HG03575 (cell line): Measurements from ENCODE around the gene GNG8.

Experiments used
- ATAC-seq: cut with Tn5 transposase; IDR thresholded peaks from one replicate; pipeline ENCODE4 v1.9.1; 2021; ENCODE audit not compliant: unreplicated experiment, insufficient number of reproducible peaks, low FRiP score; ENCODE audit errors: extremely low read depth

Gene GNG8

DNA sequence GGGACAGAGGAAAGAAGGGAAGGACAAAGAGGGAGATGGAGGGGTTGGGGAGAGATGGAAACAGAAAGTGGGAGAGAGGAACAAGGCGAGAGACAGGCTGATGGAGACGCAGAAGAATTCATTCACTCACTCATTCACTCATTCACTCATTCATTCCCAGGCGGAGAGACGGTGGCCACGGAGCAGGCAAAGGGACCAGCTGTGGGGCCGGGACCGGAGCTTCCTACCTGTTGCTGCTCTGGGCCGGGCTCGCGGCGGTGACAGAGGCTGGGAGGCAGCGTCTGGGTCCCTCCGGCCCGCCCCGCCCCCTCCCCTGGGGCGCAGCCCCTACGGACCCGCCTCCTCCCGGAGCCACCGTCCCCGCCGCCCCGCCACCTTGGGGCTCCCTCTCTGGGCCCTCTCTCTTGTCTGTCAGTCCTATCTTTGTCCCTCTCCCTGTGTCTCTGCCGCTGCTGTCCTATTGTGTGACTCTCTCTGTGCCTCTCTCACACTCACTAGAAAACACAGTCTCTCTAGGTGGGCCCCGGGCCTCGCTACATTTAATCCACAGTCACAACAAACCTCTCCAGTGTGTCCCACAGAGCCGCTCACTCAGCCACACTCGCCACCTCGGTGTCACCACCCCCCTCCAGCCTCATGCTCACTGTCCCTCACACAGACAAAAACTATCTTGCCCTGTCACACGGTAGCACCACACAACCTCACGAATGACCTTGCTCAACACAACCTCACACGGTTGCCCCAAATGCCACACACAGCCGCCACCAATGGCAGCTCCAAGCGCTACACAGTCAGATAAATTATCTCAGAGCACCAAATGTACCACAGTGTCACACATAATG, at the start of gene GNG8:
TSS of gene GNG8 (minus strand) at position 283 of the 842 bp plus-strand sequence. CDS start 1,520 bp downstream, outside the sequence.
- ATAC-seq = no peak

DNA sequence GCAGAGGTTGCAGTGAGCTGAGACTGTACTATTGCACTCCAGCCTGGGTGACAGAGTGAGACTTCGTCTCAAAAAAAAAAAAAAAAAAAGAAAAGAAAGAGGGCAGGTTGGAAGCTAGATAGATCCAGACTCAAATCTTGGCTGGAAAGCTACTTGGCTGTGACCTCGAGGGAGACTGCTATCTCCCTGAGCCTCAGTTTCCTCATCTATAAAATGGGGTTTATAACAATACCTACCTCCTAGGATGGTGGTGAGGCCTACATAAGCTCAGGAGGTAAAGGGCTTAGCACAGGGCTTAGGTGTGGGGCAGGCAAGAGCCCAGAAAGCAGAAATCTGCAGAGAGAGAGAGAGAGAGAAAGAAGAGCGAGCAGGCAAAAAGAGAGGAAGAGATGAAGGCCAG, 49.2 kb upstream of the GNG8 start:
- no peak for ATAC-seq

DNA sequence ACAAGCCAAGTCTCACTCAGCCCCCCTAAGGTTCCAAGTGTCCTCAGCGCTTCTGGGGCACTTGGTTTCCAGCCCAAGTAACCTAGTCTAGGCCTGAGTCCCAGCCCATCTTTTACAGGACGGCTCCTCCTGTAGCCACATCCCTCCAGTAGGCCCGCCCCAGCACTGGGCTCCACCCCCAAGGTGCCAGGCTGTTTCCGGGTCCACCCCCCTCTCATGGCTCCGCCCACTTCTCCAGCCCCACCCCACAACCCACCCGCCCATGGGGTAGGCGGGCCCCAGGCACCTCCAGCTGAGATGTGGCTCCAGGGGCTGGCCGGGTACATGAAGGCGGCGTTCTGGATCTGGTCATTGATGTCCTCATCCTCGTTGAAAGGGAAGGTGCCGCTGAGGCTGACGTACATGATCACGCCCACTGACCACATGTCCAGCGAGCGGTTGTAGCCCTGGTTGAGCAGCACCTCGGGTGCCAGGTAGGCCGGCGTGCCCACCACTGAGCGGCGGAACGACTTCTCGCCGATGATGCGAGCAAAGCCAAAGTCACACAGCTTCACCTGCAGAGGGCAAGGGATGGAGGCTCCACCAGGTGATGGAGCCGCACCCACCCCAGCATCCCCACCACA, 42.2 kb upstream of the GNG8 start:
- no peak for ATAC-seq

DNA sequence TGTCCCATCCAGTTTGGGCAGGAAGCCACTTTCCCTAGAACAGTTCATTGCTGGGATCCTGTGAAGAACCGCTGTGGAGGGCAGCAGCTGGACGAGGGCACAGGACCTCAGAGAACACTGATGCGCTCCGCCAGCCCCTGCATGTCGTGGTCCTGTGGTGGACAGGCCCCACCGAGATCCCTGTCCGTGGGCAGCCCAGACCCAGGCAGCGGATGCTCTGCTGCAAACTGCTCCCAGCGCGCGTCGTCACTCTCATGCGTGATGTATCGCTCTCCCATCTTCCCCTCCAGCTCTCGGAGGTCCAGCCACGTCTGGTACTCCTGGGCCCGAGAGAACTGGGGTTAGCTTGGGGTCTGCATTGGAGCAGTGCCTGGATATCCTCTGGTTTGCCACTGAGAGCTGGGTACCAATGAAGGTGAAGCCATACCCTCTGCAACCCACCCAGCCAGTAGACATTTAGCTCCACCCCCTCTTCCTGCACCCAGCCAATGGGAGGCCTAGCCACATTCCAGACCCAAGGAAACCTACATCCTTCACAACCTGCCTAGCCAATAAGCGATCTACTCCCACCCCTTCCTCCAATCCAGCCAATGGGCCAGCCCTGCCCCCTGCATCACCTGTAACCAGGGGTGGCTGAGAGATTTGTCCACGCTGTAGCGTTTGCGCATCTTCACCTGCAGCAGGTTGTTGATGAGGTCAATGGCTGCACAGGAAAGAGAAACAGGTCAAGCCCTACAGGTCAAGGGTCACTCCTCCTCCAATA, 38.6 kb upstream of the GNG8 start:
- no peak for ATAC-seq

DNA sequence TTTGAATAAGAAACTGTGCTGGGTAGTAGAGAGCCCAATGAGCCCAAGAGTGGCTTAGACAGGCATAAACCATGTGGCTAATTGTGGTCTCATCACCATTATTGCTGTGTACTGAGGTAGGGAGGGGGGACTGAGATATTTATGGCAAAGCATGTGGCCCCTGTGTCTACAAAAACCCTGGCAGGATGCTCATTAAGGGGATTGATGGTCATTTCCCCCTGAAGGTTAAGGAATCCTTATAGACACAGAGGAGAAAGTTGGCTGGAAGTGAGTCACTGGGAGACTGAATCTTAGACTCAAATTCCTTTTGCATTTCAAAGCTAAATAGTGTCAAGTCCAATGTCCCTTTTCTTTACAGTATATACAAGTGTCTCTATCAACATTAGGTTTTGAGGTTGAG, 34.8 kb upstream of the GNG8 start:
- ATAC-seq = no peak

DNA sequence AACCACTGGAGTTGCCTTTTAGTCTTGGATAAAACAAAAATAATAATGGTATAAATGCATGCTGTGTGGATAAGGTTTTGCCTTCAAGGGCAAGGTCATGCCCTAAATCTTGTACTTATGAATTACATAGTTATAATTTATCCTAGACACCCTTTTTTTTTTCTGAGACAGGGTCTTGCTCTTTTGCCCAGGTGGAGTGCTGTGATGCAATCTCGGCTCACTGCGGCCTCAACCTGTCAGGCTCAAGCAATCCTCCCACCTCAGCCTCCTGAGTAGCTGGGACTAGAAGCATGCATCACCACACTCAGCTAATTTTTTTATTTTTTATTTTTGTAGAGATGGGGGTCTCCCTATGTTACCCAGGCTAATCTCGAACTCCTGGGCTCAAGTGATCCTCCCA, 32.7 kb upstream of the GNG8 start:
- ATAC-seq = no peak

DNA sequence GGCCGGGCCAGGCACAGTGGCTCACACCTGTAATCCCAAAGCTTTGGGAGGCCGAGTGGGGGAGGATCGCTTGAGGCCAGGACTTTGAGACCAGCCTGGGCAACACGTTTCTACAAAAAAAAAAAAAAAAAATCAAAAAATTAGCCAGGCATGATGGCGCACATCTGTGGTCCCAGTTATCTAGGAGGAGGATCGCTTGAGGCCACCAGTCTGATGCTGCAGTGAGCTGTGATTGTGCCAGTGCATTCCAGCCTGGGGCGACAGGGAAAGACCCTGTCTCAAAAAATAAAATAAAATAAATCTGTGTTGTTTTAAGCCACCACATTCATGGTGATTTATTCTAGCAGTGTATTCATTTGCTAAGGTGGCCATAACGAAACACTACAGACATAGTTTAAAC, 29.1 kb upstream of the GNG8 start:
- ATAC-seq = no peak

DNA sequence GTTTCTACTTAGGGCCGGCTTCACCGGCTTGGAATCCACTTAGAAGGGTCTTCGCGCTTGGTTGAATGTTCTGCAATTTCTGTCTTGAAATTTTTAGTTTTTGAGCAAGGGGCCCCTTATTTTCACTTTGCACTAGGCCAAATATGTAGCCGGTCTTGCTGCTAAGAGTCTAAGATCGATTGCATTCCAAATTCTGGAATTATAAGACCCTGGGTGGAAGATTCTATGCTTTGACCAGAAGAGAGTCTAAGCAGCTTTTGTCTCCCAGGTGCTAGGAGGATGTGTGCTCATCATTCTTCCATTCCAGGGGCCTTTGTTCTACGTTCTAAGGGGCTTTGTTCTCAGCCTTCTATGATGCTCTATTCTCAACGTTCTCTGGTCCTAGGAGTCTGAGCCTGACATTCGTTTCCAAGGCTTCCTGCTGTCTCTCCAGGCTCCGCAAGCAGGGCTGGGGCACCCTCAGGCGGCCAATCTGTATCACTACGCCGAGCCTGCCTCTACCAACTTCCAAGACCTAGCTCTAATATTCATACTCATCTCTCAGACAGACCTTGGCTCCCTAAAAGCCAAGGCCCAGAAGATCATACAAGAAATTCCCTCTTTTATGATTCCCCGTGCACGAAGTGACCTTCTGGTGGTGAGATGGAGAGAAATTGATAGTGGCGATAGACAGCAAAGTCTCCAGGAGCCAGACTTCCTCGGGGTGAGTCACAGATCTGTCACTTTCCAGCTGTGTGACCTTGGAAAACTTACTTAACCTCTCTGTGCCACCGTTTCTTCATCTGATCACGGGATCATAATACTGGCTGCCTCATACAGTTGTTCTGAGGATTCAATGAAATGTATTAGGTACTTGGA, 26.0 kb upstream of the GNG8 start:
- no peak for ATAC-seq

DNA sequence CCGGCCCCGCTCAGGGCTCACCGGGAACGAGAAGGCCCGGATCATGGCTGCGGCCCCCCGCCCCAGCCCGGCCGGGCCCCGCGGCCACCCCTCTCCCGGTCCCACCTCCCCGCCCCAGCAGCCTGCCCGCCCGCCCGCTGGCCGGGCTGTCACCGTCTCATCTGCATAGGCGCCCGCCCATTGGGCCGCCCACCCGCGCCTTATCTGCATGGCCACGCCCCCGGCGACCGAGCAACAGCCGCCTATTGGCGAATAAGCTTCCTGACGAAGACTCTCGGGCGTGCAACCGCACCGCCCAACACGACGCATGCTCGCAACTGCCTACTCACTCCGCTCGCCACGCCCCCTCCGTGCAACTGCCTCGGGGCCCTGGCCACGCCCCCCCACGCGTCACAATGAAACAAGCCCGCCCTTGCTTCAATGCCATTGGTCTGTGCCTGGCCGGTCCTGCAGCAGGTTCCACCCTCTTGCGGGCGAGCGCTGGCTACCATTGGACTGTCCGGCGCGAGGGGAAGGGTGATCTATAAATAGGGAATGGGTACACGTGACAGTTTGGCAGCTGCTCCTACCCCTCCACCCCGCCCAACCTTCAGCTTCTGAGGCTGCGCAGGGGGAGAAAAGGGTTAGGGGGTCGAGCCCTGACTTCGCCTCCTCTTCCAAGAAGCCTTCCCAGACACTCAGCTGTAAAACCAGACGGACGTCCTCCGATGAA, 25.2 kb upstream of the GNG8 start, which contains the start of gene DACT3:
TSS of gene DACT3 (minus strand) at position 163 of the 712 bp plus-strand sequence. CDS start at position 45, 118 bp downstream.
- peak; percentile 50 for ATAC-seq

DNA sequence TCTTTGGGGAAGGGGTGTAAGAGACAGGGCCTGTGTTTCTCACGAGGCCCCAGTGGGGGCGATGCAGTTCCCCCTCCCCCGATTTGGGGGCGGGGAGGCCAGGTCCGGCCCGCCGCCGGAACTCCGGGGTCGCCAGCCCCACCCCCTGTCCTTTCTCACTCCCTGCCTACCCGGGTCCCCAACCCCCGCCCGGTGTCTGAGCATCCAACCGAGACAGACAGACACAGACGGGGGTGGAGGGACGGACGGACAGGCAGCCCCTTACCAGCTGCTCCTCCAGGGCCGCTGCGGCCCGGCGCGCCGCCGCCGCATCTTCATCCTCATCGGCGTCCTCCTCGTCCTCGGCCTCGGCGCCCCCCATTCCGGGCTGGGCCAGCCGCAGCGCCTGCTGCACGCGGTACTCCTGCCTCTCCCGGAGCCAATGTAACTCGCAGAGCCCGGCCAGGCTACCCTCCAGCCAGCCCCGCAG, 24.6 kb upstream of the GNG8 start:
- ATAC-seq = no peak

DNA sequence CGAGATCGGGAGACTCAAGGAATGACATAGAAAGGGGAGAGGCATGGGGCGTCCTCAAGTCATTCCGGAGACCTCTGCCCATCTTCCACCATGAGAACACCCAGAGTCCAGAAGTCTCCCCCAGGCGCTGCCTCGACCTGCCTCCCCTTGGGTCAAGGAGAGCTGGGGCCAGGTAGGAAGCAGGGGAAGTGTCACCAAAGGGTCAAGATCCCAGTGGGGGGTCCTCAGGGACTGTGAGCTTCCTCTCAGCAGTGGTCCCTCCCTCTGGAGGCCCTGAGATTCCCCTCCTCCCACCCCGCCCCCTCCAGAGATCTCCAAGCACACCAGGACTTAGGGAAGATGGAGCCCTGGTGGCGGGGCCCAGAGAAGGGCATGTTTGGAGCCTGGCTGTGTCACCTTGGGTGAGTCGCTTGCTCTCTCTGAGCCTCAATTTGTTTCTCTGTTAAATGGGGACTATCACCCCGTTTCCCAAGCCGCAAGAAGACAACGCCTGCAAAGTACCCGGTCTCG, 24.1 kb upstream of the GNG8 start:
- no peak for ATAC-seq

DNA sequence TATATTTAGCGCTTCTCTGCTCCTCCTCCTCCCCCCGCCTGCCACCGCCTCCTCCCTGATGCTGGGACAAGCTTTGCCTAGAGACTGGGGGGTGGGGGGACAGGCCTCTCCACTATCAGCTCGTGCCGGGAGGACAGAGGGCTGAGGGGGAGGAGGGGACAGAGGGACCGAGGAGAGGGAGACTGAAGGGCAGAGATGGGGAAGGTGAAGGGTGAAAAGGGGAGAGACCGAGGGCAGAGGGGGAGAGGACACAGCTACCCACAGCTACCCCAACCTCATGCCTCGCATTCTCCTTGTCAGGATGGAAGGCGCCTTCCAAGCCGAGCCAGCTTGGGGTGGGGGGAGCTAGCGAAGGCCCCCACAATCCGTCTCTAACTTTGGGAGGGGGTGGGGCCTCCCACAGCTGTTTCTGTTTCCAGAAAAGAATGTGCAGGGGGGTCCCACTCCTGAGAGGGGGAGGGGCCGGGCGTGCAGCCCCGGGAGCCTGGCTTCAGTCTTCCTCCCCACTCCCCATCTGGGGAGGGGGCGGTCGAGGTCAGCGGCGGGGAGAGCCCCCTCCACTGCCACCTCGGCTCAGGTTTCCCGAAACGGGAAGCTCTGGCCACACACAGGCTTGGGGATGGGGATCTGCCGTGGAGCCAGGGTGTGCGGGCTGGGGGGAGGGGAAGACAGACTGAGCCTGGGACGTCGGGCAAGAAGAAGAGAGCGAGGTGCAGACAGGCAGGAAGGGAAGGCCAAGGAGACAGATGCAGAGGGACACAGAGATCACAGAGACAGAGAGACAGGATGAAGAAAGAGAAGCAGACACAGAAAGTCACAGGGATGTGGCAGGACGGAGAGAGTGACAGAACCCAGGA, 23.4 kb upstream of the GNG8 start:
- ATAC-seq = no peak

DNA sequence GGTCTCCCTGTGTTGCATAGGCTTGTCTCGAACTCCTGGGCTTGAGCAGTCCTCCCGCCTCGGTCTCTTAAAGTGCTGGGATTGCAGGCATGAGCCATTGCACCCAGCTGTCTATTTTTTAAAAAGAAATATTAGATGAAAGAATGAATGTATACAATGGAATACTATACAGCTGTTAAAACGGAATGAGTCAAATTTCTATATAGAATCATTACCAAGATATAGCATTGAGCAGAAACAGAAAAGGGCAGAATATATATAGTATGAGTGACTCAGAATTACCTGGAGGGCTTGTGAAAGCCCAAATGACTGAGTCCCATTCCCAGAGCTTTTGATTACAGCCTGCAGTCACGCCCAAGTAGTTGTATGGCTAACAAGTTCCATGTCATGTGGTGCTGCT, 20.5 kb upstream of the GNG8 start:
- no peak for ATAC-seq

DNA sequence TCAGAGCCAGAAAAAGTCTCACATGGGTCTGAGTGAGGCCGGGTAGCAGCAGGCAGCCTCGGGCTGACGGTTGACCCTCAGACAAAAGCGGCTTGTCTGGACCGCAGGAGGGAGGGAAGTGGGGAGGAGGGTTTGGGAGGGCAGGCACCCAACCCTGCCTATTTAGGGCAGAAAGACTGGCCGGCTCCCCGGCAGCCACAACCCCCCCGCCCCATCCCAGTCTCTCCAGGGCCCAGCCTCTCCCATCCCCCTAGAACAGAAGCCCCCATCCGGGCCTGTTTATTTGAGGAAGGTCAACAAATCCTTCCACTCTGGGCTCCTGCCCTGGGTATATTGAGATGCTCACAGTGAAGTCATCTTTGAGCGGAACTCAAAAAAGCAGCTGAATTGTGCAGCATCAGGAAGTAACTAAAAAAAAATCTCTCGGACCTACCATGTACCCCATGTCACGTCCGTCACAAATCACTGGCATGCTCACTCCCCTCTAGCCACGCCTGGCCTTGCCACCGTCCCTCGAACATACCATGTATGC, 18.7 kb upstream of the GNG8 start:
- no peak for ATAC-seq

DNA sequence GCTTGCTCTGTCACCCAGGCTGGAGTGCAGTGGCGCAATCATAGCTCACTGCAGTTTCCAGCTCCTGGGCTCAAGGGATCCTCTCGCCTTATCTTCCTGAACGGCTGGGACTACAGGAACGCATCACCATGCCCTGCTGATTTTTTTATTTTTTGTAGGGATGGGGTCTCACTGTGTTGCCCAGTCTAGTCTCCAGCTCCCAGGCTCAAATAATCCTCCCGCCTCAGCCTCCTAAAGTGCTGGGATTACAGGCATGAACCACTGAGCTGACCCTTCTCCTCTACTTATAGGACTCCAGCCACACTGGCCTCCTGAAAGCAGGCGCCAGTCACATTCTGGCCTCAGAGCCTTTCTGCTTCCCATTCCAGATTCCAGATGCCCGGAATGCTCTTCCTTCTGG, 14.4 kb upstream of the GNG8 start:
- ATAC-seq = no peak

DNA sequence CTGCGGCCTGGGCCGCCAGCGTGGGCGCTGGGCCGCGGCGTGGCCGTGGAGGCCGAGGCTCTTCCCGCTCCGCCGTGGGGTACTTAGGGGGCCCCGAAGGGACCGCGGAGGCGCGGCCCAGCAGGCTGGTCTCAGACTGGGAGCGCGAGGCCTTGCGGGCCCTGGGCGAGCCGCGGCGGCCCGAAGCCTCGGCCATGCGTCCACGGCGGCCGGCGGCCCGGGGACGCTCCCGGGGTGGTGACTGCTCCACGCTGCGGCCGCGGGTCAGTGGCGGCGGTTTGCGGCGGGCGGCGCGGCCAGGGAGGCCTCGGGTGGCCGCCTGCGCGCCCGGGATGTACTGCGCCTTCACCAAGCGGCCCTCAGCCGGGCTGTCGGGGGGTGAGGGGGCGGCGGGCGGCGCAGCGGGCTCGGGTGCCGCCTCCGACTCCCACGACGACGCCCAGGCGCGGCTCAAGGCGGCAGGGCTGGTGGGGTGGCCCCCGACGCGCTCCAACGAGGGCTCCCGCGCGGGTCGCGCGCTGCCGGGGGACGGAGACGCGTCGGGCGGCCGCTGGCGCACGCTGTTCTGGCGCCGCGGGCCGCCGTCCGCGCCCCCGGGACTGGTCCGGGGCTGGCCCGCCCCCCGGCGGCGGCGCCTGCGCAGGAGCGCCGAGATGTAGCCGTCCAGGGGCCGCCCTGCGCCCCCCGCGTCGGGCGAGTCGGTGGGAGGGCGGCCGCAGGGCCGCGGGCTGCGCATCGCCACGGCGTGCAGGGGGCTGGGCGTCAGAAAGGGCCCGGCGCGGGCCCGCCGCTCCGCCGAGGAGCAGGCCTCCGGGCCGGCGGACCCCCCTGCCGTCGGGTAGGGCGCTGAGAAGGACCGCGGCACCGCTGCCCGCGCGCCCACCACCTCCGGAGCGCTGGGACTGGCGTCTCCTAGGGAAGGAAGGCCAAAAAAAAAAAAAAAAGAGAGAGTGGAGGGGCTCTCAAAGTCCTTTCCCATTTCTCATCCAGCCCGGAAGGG, 13.3 kb upstream of the GNG8 start:
- ATAC-seq = no peak
